Measurements from ENCODE around the gene PSEN2.
"Not testable (repeated sequence)": the region's sequence is repeated elsewhere in the genome, so short reads cannot be mapped to it uniquely, and the experiment has no call there.

PSEN2 gene

GRCh38 chr1:226870401-226871279 is at the start of gene PSEN2:
Gene PSEN2 (plus strand): TSS chr1:226870616. CDS start chr1:226881908, 11,292 bp downstream.
- peak; percentile 83 for DNase-seq

GRCh38 chr1:226820941-226821718 is 49.3 kb upstream of the PSEN2 start:
- DNase-seq, result peak; percentile 43

- DNase-seq, result no peak
Observed at GRCh38 chr1:226821719-226822085, 48.7 kb upstream of the PSEN2 start.

GRCh38 chr1:226823643-226824042 is 46.8 kb upstream of the PSEN2 start:
- DNase-seq, result peak; percentile 62

- DNase-seq, result no peak
Observed at GRCh38 chr1:226825037-226825745, 45.2 kb upstream of the PSEN2 start.

DNA sequence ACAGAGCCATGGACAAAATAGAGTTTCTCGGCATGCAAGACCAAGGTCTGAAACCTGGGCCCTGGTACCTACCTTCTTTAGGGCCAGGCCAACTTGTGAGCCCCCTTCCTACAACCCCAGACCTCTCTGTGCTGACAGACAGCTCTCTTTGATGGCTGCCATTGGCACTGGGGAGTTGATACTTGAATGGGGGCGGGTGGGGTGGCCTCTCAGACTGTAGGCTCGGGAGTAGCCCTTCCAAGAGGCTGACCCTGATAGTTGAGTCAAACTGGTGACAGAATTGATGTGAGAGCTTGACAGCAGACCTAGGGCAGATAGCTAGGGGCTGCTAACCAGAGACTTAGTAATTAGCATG is 44.7 kb upstream of the PSEN2 start:
- DNase-seq, result no peak

DNA sequence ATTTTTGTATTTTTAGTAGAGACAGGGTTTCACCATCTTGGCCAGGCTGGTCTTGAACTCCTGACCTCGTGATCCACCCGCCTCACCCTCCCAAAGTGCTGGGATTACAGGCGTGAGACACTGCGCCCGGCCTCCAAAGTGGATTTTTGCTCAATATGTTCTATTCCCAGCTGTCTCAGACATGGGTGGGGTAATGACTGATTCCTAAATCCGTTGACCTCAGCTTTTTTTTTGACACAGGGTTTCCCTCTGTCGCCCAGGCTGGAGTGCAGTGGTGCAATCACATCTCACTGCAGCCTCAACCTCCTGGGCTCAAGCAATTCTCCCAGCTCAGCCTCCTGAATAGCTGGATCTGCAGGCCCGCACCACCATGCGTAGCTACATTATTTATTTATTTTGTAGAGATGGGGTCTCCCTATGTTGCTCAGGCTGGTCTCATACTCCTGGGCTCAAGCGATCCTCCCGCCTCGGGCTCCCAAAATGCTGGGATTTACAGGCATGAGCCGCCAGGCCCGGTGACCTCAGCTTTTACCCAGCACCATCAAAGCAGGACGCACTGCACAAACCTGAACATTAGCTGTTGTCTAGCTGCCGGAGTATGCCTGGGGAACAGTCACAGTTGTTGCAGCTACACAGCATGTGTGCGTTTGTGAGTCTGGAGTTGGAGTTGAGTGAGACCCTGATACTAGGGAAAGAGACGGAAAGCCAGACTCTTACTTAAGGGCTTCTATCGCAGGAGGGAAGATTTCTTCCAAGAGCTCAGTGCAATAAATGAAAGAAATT is 43.7 kb upstream of the PSEN2 start:
- no peak for DNase-seq

GRCh38 chr1:226827458-226827857 is 43.0 kb upstream of the PSEN2 start:
- no peak for DNase-seq

- DNase-seq, result peak; percentile 98
Observed at GRCh38 chr1:226827968-226828513, 42.4 kb upstream of the PSEN2 start.

DNA sequence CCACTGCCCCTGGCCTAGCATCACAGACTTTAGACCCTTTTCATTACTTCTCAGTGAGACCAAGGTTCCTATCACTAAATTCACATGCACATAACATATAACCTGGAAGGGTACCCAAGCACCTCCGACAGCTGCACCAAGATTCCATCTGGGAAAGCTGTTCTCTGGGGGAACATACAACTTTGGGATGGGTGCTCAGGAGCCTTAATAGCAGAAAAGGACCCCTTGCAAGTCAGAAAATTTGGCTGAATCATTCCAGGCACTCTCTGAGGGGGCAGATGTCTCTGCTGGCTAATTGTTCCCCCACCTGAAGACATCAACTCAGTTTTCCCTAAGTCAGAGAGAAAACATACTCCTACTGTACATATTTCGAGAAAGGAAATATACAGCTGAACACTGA is 41.3 kb upstream of the PSEN2 start:
- no peak for DNase-seq

GRCh38 chr1:226831953-226832352 is 38.5 kb upstream of the PSEN2 start:
- no peak for DNase-seq

GRCh38 chr1:226832613-226833012 is 37.8 kb upstream of the PSEN2 start:
- DNase-seq, result no peak

DNA sequence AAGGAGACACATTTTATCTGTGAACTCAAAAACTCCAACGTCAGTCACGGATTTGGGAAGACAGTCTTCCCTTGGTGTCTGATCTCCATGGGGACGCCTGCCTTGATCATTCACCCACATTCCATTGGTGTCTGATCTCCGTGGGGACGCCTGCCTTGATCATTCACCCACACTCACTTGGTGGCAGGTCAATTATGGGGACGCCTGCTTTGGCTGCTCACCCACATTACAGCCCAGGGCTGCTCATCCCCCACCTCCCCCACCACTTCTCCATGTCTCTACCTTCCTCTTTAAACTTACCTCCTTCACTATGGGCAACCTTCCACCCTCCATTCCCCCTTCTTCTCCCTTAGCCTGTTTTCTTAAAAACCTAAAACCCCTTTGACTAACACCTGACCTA is 36.2 kb upstream of the PSEN2 start:
- DNase-seq, result not testable (repeated sequence)

- DNase-seq, result not testable (repeated sequence)
Observed at GRCh38 chr1:226835396-226835795, 35.0 kb upstream of the PSEN2 start.

DNA sequence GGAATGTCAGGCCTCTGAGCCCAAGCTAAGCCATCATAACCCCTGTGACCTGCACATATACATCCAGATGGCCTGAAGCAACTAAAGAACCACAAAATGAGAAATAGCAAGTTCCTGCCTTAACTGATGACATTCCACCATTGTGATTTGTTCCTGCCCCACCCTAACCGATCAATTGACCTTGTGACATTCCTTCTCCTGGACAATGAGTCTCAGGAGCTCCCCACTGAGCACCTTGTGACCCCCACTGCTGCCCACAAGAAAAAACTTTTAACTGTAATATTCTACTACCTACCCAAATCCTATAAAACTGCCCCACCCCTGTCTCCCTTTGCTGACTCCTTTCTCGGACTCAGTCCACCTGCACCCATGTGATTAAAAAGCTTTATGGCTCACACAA is 32.5 kb upstream of the PSEN2 start:
- not testable (repeated sequence) for DNase-seq

DNA sequence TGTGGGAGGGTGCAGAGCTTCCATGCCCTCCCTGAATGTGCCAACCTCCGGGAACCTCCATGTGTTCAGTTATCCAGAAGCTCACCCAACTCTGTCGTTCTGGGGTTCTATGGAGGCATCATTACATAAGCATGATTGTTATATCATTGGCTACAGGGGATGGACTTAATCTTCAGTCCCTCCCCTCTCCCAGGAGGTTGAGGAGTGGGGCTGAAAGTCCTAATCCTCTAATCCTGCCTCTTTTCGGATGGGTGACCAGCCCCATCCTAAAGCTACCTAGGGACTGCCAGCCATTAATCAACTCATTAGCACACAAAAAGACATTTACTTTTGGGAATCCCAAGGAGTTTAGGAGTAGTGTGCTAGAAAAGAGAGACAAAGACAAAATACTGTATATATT is 32.0 kb upstream of the PSEN2 start:
- DNase-seq, result peak; percentile 99

- DNase-seq, result no peak
Observed at GRCh38 chr1:226845624-226846023, 24.8 kb upstream of the PSEN2 start.

DNA sequence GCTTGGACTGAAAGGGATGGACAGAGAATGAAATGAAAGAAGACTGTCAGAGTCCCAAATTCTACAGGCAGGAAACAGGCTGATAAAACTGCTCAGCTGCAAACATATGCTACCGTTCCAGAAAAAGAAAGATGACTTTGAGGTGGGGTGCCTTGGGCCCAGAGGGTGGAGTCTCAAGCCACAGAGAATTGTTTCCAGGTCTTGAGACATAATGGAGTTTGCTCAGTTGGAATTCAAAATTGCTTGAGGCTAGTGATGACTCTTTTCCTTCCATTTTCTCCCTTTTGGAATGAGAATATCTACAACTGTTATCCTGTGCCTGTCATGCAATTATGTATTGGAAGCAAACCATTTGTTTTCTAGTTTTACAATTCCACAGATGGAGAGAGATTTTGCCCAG is 23.6 kb upstream of the PSEN2 start:
- no peak for DNase-seq

- not testable (repeated sequence) for DNase-seq
Observed at GRCh38 chr1:226854548-226854947, 15.9 kb upstream of the PSEN2 start.

DNA sequence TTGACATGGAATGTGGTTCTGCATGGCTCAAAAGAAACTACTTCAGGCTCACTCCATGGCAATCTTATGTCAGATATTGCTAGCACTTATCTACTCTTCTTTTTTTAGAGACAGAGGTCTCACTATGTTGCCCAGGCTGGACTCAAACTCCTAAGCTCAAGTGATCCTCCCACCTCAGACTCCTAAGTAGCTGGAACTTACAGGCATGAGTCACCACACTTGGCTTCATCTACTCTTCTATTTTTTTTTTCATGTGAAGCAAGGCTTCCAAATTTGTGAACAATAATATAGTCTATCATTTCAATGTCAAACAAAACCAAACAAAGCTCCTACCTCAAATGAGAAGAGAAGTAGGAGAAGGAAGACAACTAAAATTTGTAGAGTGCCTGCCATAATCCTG is 7.5 kb upstream of the PSEN2 start:
- no peak for DNase-seq

- DNase-seq, result no peak
Observed at GRCh38 chr1:226863446-226863845, 7.0 kb upstream of the PSEN2 start.

- no peak for DNase-seq
Observed at GRCh38 chr1:226864311-226864710, 6.1 kb upstream of the PSEN2 start.

Measured in NCI-H82 (cell line).